GM23248 (cell line): ENCODE data around the gene GDF3.

Experiments
- EZH2 ChIP-seq: fragments of 200-600 bp; sonication (generic); IDR thresholded peaks from 2 replicates; pipeline ENCODE4 v1.6.1; 2018; ENCODE audit warnings: antibody characterized with exemption, mild to moderate bottlenecking; ENCODE audit not compliant: insufficient read depth, poor library complexity, severe bottlenecking
- EZH2phosphoT487 ChIP-seq: fragments of 200-600 bp; sonication (generic); IDR thresholded peaks from 2 replicates; pipeline ENCODE4 v1.6.1; 2018; ENCODE audit warnings: antibody characterized with exemption, moderate library complexity, mild to moderate bottlenecking, low read depth; ENCODE audit not compliant: insufficient read depth

DNA sequence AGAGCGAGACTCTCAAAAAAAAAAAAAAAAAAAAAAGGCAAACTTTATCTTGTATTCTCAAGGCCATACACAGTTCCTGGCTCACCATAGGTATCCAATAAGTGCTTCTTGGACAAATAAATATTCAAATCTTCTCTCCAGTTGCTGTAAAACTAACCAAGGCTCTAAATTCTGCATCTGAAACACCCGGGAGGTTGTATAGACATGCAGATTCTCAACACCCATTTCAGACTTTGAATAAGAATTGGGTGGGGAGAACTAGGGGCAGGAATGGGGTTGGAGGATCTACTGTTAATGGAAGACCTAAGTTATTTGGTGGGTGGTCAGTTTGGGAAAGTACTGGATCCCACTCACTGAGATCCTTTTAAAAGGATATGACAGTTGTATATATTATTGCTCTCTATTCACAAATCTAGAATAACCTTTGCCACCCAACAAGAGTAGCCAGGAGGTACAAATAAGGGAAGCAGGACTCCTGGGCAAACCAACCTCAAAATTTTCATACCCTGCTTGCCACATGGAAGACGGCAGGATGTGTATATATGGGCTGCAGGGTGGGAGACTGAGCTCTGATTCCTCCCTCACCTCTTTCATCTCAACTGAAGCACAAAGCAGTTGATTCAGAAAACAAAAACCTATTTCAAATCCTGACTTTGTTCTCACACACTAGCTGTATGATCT lies 879 bp downstream of the GDF3 start:
- TF ChIP-seq EZH2 (no peak), EZH2phosphoT487 (no peak)
